ENCODE measurements around the gene FBXO46. TPM values are rescaled to one million over a fixed set of nuclear protein-coding genes. Genes with fewer than 3 reads are reported as not detected.
A peak's percentile ranks its signal among the peaks of the same experiment; 100 is the strongest.
"Not testable (repeated sequence)": the region's sequence is repeated elsewhere in the genome, so short reads cannot be mapped to it uniquely, and the experiment has no call there.

The FBXO46 gene
- total RNA-seq, 1 donor from 2014 or later: 13.0 TPM

GRCh38 chr19:45766296-45766868 lies 35.7 kb upstream of the FBXO46 start:
- DNase-seq (ENCODE audit: low spot score): no peak

- DNase-seq (ENCODE audit: low spot score): no peak
Observed at GRCh38 chr19:45765702-45766295, 35.1 kb upstream of the FBXO46 start.

- no peak for DNase-seq (ENCODE audit: low spot score)
Observed at GRCh38 chr19:45764945-45765701, 34.4 kb upstream of the FBXO46 start.

GRCh38 chr19:45764475-45764874 lies 33.8 kb upstream of the FBXO46 start:
- no peak for DNase-seq (ENCODE audit: low spot score)

- no peak for DNase-seq (ENCODE audit: low spot score)
Observed at GRCh38 chr19:45763691-45764294, 33.1 kb upstream of the FBXO46 start.

GRCh38 chr19:45762870-45763631 lies 32.4 kb upstream of the FBXO46 start:
- no peak for DNase-seq (ENCODE audit: low spot score)

- no peak for DNase-seq (ENCODE audit: low spot score)
Observed at GRCh38 chr19:45761714-45762113, 31.0 kb upstream of the FBXO46 start.

- DNase-seq (ENCODE audit: low spot score): no peak
Observed at GRCh38 chr19:45758921-45759320, 28.2 kb upstream of the FBXO46 start.

- no peak for DNase-seq (ENCODE audit: low spot score)
Observed at GRCh38 chr19:45757695-45758094, 27.0 kb upstream of the FBXO46 start.

- DNase-seq (ENCODE audit: low spot score): no peak
Observed at GRCh38 chr19:45754323-45754722, 23.6 kb upstream of the FBXO46 start.

GRCh38 chr19:45753548-45753947 lies 22.9 kb upstream of the FBXO46 start:
- peak; percentile 41 for DNase-seq (ENCODE audit: low spot score)

- no peak for DNase-seq (ENCODE audit: low spot score)
Observed at GRCh38 chr19:45752639-45753038, 21.9 kb upstream of the FBXO46 start.

GRCh38 chr19:45751483-45751882 lies 20.8 kb upstream of the FBXO46 start:
- not testable (repeated sequence) for DNase-seq (ENCODE audit: low spot score)

GRCh38 chr19:45747513-45747912 lies 16.8 kb upstream of the FBXO46 start:
- no peak for DNase-seq (ENCODE audit: low spot score)

GRCh38 chr19:45746866-45747265 lies 16.2 kb upstream of the FBXO46 start:
- DNase-seq (ENCODE audit: low spot score): no peak

GRCh38 chr19:45745606-45746005 lies 14.9 kb upstream of the FBXO46 start:
- DNase-seq (ENCODE audit: low spot score): no peak

GRCh38 chr19:45742969-45743368 lies 12.3 kb upstream of the FBXO46 start:
- no peak for DNase-seq (ENCODE audit: low spot score)

GRCh38 chr19:45739498-45740439 lies 9.1 kb upstream of the FBXO46 start:
- no peak for DNase-seq (ENCODE audit: low spot score)

- DNase-seq (ENCODE audit: low spot score): no peak
Observed at GRCh38 chr19:45733160-45733810, 2.6 kb upstream of the FBXO46 start, which contains the start of gene MEIOSIN. TSS of gene MEIOSIN (plus strand) at chr19:45733439. CDS start at chr19:45735377, 1,938 bp downstream.

GRCh38 chr19:45729800-45730290 lies 851 bp downstream of the FBXO46 start:
- DNase-seq (ENCODE audit: low spot score): no peak
